Left renal pelvis (tissue), 4 donors: Measurements from ENCODE around the gene RASSF8. TPM values are rescaled to one million over a fixed set of nuclear protein-coding genes. Genes with fewer than 3 reads are reported as not detected.
"Not testable (repeated sequence)": the region's sequence is repeated elsewhere in the genome, so short reads cannot be mapped to it uniquely, and the experiment has no call there.

ENCODE experiments used
- DNase-seq, 4 donors: peaks; one replicate each; pipeline ENCODE4 v3.0.0-alpha.2; 2013; ENCODE audit warnings: low read depth in 4 of 4, low spot score in 3 of 4
- polyA plus RNA-seq, 4 donors: library from polyadenylated mRNA; unstranded; fragments of 120-200 nt; gene quantifications; one replicate each; pipeline ENCODE4 v1.2.1, GENCODE V29; 2013; ENCODE audit not compliant: insufficient read length in 4 of 4

The RASSF8 gene
- polyA plus RNA-seq, 4 donors: 61.6 to 76.0 (median 69.8) TPM

DNA sequence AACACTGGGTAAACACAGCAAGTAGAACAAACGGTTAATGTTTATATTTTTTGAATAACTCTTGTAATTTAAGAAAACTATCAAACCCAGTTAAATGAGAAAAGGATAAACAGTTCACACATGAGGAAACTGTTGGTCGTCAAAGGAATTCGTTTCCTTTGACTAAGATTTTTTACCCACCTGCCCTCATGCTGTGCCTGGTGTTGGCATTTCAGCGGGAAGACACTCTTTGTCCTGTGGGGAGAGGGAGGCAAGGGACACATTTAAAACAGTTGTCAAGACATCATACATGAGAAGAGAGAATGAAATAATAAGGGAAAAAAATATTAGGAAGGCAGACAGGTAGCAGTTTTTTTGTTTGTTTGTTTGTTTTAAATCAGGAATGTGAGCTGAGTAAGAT, 95.9 kb downstream of the RASSF8 start:
- no peak for DNase-seq

DNA sequence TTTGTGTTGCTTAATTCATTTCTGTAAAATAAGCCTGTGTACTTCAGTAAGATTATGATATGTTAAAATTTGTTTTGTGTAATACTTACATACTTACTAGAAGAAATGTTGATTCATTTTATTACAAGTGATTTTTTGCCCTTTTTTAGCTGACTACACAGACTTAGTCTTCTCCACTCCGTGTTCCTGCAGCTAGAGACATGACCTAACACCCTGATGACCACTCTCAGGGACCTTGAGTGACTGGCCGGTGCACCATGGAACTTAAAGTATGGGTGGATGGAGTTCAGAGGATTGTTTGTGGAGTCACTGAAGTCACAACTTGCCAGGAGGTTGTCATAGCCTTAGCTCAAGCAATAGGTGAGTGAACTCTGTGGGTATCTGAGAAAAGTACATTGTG, 96.6 kb downstream of the RASSF8 start:
- no peak for DNase-seq

DNA sequence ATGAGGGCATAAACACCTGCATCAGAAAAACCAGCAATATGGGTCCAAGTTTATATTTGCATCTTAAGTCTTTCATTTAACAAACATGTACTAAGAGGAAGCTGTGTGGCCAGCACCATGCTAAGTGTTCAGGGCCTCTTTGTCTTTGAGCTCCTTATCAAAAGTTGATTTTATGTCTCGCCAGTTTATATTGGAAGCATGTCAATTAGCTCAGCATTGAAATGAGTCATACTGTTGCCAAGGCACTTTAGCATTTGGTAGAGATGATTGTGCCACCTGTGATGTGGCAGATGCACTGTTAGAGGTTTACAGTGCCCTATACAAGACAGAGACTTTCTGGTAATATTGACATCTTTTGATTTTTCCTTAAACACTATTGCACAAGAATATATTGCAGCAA, 97.9 kb downstream of the RASSF8 start:
- DNase-seq: no peak

DNA sequence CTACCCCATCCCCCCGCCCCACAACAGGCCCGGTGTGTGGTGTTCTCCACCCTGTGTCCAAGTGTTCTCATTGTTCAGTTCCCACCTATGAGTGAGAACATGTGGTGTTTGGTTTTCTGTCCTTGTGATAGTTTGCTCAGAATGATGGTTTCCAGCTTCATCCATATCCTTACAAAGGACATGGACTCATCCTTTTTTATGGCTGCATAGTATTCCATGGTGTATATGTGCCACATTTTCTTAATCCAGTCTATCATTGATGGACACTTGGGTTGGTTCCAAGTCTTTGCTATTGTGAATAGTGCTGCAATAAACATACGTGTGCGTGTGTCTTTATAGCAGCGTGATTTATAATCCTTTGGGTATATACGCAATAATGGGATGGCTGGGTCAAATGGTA, 98.8 kb downstream of the RASSF8 start:
- not testable (repeated sequence) for DNase-seq

DNA sequence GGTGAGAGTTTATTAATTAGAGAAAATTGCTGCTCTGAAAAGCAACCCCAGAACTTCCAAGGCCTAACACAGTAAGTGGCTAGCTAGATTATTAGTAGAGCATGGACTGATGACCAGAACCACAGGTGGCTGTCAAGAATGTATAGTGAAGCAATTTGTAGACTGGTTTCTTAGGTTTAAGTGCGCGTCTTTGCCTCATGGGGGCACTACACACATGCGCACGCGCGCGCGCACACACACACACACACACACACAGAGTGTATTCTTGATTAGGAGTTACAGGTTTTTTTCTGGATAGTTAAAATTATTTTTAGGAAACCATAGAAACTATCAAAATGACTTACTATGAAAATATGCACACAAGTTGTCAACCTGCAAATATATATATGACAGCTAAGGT, 99.8 kb downstream of the RASSF8 start:
- DNase-seq: no peak

DNA sequence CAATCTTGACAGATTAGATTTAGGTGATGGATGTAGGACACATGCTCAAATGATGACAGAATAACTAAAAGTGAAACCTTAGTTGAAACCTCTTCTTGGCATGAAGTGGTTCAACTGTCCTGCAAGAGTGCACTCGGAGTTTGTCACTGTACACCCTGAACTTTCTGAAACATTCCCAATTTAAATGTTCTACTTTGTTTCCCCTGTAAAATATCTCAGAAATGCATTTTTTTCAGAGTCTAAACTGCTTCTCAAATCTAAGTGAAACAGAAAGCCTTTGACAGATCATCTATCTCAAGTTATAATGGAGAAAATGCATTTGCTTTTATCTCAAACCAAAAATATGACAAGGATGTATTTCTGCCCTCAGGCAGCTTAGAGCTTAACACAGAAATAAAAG, 100.3 kb downstream of the RASSF8 start:
- no peak for DNase-seq

DNA sequence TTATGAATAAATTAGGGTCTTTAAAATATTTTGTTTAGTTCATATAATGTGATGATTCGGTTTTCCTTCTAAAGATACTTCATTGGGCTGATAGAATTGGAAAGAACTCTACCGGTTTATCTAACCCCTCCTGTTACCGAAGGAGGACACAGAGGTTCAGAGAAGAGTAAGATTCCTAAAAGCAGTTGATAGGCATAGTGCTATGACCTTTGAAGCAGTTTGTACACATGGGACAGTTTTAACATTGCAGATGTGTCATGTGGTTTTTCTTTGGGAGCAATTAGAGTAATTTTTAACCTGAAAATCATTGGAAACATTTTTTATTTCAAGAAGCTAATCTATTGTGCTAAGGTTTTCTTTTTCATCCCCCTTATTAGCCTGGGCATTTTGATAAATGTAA, 103.5 kb downstream of the RASSF8 start:
- no peak for DNase-seq

DNA sequence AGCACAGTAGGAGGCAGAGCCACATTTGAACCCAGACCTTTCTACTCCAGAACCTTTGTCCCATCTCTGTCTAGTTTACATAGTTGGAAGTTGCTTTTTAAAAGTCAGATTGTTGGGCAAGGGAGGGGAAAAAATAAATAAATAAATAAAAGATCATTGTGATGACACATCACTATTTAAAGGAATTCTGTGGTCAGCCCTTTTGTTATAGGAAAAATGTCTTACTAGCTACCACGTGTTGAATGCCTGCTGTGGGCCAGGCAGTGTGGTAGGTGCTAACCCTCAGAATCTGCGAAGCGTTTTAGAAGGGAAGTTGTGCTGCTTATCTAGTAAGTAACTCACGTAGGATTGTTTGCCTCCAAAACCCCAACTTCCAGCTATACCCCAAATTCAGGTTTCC, 104.1 kb downstream of the RASSF8 start:
- no peak for DNase-seq

DNA sequence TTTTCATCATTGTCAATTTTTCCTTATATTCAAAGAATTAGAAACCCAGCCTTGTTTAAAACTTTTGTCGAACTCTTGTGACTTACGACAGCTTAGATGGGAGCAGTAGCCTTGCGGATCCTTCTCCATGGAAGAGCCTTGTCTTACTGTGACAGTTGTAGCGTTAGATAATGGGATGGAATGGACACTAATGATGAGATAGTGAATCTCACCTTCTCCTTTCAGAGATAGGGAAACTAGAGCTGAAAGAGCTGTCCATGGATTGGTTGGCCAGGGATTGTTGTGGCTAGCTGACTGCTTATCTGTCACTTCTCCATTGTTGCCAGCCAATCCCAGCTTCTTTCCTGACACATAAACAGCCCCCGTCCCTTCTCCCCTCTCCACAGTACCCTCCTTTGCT, 107.0 kb downstream of the RASSF8 start:
- DNase-seq: no peak

DNA sequence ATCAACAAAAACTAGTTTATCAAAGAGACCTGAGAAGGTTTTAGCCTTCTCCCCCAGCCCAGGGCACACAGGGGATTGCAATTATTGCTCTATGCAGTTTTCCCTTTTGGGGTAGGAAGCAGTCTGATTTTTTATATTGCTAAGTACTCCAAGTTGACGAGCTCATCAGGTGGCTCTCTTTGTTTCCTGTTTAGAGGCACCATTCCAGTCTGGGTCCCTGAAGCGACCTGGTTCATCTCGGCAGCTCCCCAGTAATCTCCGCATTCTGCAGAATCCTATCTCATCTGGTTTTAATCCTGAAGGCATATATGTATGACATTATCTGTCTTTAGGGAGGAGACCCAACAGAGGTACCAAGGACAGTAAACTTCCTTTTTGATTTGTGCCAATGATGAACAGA, 110.0 kb downstream of the RASSF8 start:
- DNase-seq: no peak

DNA sequence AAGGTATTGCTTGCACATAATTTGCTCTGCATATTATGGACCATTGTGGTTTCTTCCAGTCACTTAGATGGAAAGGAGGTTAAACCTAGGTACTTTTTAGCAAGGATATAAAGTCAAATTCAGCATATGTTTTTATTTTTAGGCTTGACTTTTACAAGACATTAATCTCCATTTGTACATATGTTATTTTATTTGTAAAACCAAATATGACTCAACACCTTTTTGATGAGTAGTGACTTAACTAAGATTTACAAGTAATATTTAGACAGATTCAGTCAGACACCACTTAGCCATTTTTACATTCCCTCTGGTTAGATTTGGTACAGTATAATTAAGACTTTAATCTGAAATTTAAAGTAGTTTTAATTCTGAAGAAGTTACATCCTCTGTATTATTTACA, 111.3 kb downstream of the RASSF8 start:
- no peak for DNase-seq

DNA sequence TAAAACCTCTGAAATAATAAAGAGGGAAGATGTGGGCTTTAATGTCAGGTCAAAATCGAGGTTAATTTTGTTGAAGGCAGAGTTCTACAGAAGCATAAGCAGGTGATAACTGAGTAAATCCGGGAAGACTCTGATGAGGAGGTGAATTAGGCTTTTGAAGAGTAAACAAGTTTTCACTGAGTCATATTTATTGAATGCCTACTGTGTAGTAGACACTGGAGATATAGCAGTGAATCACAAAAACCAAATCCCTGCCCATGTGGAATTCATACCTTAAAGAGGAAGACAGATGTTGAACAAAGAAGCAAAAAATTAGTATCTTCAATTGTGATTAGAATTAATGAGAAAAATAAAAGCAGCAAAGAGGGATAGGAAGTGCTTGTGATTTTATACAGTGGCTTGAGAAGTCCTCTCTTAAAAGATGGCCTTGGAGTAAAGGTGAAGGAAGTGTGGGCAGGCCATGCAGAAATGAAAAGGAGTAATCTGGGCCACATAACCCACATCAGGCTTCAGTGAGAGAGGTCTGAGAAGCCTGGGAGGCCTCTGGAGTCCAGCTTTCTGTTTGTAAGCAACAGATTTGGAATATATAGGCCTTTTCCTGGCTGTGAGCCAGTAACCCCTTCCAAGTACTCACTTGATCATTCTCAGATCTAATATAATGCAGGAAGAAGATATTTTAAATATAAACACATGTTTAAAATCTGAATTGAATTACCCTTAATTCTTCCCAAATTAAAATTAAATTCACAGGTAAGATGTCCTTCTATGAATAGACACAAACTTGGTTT, 119.6 kb downstream of the RASSF8 start:
- no peak for DNase-seq

DNA sequence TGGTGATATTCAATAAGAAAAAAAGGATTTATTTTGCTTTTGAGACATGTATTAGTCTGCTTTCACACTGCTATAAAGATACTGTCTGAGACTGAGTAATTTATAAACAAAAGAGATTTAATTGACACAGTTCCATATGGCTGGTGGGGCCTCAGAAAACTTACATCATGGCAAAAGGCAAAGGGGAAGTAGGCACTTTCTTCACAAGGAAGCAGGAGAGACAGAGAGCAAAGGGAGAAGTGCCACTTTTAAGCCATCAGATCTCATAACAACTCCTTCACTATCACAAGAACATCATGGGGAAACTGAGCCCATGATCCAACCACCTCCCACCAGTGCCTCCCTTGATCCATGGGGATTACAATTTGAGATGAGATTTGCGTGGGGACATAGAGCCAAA, 122.4 kb downstream of the RASSF8 start:
- DNase-seq: no peak

DNA sequence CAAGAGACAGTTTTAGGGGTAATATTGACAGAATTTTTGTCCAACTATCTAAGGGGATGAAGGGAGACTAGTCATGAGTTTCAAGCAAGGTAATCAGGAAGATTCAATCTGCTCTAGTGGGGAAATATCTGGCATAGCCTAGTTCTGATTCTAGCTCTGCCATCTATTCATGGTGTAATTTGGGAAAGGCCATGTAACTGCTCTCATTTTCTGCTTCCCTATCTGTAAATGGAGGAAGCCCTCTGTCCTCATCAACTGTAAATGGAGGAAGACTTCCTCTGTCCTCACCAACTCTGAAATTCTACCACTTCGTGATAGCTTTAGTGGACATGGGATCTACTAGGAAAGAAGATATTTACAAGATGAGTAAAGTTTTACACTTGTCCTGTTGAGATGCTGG, 128.5 kb downstream of the RASSF8 start:
- DNase-seq: no peak

DNA sequence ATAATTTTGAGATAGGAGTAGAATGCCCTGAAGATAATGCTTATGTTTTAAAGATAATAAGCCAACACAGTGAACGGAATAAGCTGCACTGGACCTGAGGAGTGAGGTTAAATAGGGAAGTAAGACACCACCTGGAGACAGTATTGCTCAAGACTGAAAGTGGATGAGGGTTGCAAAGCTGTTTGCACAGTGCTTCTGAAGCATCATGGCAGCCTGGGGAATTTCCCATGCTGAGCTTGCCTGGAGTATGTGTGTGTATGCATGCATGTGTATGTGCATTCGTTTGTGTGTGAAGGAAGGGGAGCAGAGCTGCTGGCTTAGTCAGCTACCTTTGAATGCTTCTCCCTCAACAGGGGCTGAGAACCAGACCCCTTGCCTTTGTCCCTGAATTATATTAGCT, 130.5 kb downstream of the RASSF8 start:
- DNase-seq: no peak

DNA sequence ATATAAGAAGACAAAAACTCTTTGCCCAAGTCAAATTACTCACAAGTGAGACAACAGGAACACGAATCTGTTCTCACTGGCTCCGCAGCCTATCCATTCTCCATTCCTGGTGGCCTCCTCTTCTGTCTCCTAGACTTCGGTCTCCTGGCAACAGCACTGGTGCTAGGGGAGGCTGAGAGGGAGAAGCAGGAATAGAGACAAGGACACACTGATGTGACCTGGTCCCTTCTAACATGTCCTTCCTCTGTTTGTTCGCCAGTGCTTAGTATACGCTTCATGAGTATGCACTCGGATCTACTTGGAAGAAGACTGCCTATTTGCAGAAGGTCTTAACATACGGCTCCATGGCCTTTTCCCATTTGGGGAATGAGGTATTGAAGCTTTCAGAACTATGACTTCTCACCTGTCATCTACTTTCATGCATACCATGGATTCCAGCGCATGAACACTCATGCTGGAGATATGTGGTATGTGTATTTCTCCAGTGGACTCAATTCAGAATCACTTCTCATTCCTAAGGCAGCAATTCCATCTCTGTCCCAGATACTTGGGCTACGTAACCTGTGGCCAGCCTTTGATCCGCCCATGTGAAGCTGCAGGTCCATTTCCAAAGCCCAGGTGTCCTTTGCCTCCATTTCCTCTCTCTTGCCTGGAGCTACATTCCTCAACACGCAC, 132.5 kb downstream of the RASSF8 start:
- DNase-seq: no peak

DNA sequence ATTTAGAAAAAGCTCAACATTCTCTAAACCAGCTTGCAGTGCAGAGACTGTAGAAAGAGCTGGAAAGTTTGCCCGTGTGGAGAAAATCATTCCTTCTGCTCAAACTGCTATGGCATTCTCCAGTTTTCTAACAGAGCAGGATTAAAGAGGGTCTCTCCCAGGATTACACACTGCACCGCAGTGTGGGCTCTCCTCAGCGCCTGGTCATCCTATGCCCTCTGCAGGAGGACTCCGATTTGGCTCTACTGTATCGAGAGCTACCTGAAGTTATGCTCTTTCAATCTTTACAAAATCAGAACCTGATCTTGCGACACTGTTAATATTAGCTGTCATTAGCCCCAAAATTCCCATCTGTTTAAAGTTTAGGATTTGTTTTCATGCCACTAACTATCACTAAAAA, 133.3 kb downstream of the RASSF8 start:
- no peak for DNase-seq

DNA sequence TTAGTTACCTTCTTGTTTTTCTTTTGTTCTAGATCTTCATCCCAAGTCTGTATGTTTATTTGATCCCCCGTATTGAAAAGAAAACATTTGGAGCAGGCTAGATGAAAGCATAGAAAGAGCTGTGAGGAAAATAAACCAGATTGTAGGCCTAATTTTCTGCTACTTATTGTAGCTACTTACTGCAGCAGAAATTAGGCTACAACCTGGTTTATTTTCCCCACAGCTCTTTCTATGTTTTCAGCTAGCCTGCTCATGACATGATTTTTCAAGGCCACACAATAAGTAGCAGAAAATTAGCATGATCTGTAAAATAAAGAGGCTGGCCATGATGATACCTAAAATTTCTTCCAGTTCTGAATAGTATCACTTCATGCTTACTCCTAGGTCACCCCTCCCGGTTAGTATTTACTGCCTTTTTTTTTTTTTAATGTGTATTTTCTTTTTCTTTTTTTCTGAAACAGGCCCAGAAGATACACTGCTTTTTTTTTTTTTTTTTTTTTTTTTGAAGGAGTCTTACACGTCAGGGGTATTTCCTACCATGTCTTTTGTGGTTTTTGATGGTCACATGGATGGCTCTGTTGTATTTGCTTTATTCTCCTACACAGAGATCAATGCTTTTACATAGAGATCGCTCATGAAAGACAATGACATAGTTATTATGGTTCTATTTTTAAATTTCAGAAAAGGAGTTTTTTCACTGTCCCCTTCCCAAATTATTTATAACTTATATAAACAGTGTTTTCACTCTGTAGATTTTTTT, 134.0 kb downstream of the RASSF8 start:
- no peak for DNase-seq

DNA sequence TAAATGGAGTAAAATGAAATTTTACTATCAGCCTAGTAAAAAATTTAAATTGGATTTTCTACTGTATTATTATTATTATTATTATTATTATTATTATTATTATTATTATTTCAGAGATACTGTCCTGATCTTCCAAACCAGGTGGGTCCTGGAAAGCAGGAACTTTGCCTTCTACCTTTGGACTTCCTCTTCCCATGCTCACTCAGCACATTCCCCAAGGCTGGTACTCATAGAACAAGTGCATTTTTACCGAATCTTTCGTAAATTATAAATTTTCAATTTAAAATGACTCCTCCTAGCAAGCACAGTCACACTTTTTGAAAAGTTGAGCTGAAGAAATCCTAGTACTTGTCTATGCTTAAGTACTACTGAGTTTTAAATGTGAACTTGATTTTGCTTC, 136.7 kb downstream of the RASSF8 start:
- no peak for DNase-seq

DNA sequence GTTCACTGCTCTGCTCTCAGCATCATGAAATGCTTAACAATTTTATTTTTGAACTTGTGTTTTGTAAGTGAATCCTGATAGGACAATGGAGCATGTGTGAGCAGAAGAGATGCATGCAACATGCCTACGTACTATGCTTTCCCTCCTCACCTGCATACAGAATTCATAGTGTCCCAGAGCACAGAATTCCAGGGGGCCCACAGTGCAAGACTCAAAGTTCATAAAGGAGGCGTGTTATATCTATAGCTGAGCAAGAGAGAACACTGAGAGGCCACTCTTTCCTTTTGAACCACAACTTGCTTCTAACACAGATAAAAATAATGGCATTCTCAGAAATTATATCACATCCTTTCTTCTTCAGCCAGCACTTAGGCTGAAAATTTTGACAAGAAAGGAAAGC, 137.6 kb downstream of the RASSF8 start:
- no peak for DNase-seq

DNA sequence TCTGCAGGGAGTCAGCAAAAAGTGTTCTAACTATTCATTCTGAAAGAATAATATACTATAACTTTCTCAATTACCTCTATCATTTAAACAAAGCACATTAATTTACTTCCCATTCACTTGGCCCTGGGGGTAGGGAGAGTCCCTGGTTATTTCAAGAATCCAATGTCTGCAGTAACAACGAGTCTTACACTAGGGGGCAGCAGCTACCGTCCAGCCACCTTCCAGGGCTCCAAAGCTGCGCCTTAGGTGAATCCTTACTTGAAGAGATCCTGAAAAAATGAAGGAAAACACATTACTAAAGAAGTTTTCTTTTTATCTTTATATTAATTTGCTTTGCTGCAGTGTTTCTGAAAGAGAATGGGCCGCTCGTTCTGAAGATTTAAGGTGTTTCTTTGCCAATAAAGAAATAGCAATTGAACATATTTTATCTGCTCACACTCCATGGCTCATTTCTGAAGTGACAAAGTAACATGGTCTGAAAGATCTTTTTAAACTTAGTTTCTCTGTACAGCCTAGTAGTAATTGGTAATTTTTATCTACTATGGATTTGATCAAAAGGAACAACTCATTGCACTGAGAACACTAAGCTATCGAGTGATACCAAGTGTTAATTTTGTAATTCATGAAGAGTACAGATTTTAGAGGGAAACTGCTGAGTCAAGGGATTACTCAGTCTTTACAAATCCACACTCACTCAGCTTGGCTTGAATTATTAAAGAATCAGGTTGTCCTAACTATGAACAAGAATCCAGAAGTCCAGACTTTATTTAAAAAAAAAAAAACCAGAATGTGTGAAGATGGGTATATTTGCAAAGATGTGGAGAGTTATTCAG, 138.8 kb downstream of the RASSF8 start:
- peak in 1 of 4 donors; percentile 44 for DNase-seq
